HG03108 (cell line): Measurements from ENCODE around the gene EXOC4.
"Not testable (repeated sequence)": the region's sequence is repeated elsewhere in the genome, so short reads cannot be mapped to it uniquely, and the experiment has no call there.

ENCODE experiments used
- ATAC-seq: cut with Tn5 transposase; IDR thresholded peaks from one replicate; pipeline ENCODE4 v1.9.1; 2021; ENCODE audit warnings: moderate library complexity; ENCODE audit not compliant: unreplicated experiment

EXOC4 gene

GRCh38 chr7:133609806-133610205 lies 356.9 kb downstream of the EXOC4 start:
- ATAC-seq = no peak

- ATAC-seq = no peak
Measured at GRCh38 chr7:133611955-133612354, 359.1 kb downstream of the EXOC4 start.

- ATAC-seq = no peak
Measured at GRCh38 chr7:133613250-133613790, 360.4 kb downstream of the EXOC4 start.

GRCh38 chr7:133614251-133614650 lies 361.4 kb downstream of the EXOC4 start:
- no peak for ATAC-seq

GRCh38 chr7:133618970-133619369 lies 366.1 kb downstream of the EXOC4 start:
- no peak for ATAC-seq

- ATAC-seq = no peak
Measured at GRCh38 chr7:133619491-133619890, 366.6 kb downstream of the EXOC4 start.

GRCh38 chr7:133623721-133624120 lies 370.8 kb downstream of the EXOC4 start:
- ATAC-seq = no peak

GRCh38 chr7:133625046-133625445 lies 372.2 kb downstream of the EXOC4 start:
- ATAC-seq = no peak

GRCh38 chr7:133629701-133630100 lies 376.8 kb downstream of the EXOC4 start:
- no peak for ATAC-seq

GRCh38 chr7:133633055-133633454 lies 380.2 kb downstream of the EXOC4 start:
- ATAC-seq = no peak

- no peak for ATAC-seq
Measured at GRCh38 chr7:133635541-133635940, 382.7 kb downstream of the EXOC4 start.

- no peak for ATAC-seq
Measured at GRCh38 chr7:133638857-133639256, 386.0 kb downstream of the EXOC4 start.

- no peak for ATAC-seq
Measured at GRCh38 chr7:133641436-133641835, 388.6 kb downstream of the EXOC4 start.

- ATAC-seq = no peak
Measured at GRCh38 chr7:133642907-133643306, 390.0 kb downstream of the EXOC4 start.

GRCh38 chr7:133643652-133644051 lies 390.8 kb downstream of the EXOC4 start:
- not testable (repeated sequence) for ATAC-seq

- no peak for ATAC-seq
Measured at GRCh38 chr7:133645884-133646391, 393.1 kb downstream of the EXOC4 start.

GRCh38 chr7:133646472-133647315 lies 393.8 kb downstream of the EXOC4 start:
- no peak for ATAC-seq

- ATAC-seq = no peak
Measured at GRCh38 chr7:133649593-133649992, 396.7 kb downstream of the EXOC4 start.

- no peak for ATAC-seq
Measured at GRCh38 chr7:133650069-133650468, 397.2 kb downstream of the EXOC4 start.

GRCh38 chr7:133650487-133651300 lies 397.8 kb downstream of the EXOC4 start:
- ATAC-seq = no peak

- no peak for ATAC-seq
Measured at GRCh38 chr7:133652547-133652946, 399.7 kb downstream of the EXOC4 start.
